Prostate gland (tissue), 2 donors: ENCODE measurements around the gene OTUD5.

Experiments used
- POLR2A ChIP-seq: fragments of 450-650 bp; IDR thresholded peaks from one replicate; pipeline ENCODE4 v1.6.1; 2016; ENCODE audit warnings: antibody characterized with exemption, mild to moderate bottlenecking
- POLR2AphosphoS5 ChIP-seq: sonication (generic); formaldehyde crosslinking; IDR thresholded peaks from one replicate; pipeline ENCODE4 v1.6.1; 2017; ENCODE audit warnings: antibody characterized with exemption
- TF ChIP-seq, protein P1 (sequence below), 4 experiments: fragments of 200-600 bp in 2 of 4; fragments of 450-650 bp in 2 of 4; sonication (generic) in 2 of 4; IDR thresholded peaks; 1 replicate in 3 of 4; 2 replicates in 1 of 4; pipeline ENCODE4 v1.5.1; 2016 to 2019; ENCODE audit warnings: antibody characterized with exemption in 4 of 4, mild to moderate bottlenecking in 2 of 4, moderate library complexity in 2 of 4

DNA sequence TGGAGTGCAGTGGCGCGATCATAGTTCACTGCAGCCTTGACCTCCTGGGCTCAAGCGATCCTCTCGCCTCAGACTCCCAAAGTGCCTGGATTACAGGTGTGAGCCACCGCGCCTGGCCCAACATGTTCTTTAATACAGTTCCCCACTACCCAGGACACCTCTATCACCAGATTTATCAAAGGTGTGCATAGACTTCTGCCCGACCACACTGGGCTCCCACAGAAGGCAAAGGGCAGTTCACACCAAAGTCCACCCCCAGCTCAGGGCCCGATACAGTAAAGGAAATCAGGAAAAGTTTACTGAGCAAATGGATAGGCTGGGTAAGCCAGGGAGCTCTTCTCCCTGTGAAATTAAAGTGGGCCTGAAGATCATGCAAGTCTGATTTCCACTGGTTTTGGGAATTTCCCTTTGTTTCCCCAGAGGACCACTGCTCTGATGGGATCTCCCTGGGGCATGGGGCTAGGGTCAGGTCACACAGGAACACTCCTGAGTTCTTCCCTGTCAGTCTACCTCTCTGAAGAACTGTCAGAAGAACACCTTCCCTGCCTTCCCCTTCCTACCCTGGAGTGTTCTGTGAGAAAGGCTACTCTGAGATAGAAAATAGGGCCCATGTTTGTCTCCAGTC lies 20.9 kb downstream of the OTUD5 start:
- TF ChIP-seq, protein P1, sequence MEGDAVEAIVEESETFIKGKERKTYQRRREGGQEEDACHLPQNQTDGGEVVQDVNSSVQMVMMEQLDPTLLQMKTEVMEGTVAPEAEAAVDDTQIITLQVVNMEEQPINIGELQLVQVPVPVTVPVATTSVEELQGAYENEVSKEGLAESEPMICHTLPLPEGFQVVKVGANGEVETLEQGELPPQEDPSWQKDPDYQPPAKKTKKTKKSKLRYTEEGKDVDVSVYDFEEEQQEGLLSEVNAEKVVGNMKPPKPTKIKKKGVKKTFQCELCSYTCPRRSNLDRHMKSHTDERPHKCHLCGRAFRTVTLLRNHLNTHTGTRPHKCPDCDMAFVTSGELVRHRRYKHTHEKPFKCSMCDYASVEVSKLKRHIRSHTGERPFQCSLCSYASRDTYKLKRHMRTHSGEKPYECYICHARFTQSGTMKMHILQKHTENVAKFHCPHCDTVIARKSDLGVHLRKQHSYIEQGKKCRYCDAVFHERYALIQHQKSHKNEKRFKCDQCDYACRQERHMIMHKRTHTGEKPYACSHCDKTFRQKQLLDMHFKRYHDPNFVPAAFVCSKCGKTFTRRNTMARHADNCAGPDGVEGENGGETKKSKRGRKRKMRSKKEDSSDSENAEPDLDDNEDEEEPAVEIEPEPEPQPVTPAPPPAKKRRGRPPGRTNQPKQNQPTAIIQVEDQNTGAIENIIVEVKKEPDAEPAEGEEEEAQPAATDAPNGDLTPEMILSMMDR (IDR thresholded peaks at IDR 0.05) = no peak
- TF ChIP-seq POLR2AphosphoS5 = no peak
- no peak for TF ChIP-seq POLR2A
